Measurements from ENCODE around the gene CDK5RAP2.

- TF ChIP-seq GATA2 (IDR thresholded peaks at IDR 0.05; ENCODE audit: low read depth, low read length) (no peak), GATA3 (IDR thresholded peaks at IDR 0.05; ENCODE audit: low read depth, low read length) (no peak)
These were observed 167.5 kb downstream of the CDK5RAP2 start for GRCh38 chr9:120412425-120412951.

All from SH-SY5Y (cell line).